ENCODE results near the gene EVI5L. TPM values are rescaled to one million over a fixed set of nuclear protein-coding genes. Genes with fewer than 3 reads are reported as not detected.

The EVI5L gene
- total and polyA plus RNA-seq, 2 donors (not counting 3 experiments of a cell fraction or from before 2014, with no cell fraction given) = 11.9 to 13.5 TPM

DNA sequence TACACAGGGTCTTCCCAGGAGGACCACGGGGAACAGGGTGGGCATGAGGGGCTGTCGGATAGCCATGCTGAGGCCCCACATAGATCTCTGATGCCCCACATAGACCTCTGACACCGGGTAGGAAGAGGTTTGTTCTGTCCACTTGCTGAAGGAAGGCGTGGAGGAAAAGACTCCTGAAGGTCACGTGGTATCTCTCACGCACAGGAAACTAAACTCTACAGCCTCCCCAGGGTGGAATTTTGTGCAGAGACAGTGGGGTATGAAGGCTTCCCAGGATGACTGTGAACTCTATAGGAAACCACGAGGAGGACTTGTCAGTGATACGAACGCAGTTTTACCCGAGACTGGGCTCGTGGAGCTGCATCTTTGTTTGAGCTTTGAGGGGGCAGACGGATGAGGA is 2.8 kb downstream of the EVI5L start:
- BruUV-seq (replicated peaks) = no TSS peak

More for the DNA sequence above, 2.8 kb downstream of the EVI5L start:
- no peak overlapping the region for H3K9ac ChIP-seq (replicated peaks; ENCODE audit: extremely low read depth, insufficient read depth, low read length)
- TF ChIP-seq, protein P1, sequence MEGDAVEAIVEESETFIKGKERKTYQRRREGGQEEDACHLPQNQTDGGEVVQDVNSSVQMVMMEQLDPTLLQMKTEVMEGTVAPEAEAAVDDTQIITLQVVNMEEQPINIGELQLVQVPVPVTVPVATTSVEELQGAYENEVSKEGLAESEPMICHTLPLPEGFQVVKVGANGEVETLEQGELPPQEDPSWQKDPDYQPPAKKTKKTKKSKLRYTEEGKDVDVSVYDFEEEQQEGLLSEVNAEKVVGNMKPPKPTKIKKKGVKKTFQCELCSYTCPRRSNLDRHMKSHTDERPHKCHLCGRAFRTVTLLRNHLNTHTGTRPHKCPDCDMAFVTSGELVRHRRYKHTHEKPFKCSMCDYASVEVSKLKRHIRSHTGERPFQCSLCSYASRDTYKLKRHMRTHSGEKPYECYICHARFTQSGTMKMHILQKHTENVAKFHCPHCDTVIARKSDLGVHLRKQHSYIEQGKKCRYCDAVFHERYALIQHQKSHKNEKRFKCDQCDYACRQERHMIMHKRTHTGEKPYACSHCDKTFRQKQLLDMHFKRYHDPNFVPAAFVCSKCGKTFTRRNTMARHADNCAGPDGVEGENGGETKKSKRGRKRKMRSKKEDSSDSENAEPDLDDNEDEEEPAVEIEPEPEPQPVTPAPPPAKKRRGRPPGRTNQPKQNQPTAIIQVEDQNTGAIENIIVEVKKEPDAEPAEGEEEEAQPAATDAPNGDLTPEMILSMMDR (IDR thresholded peaks at IDR 0.05; ENCODE audit: extremely low read depth in 1 of 2, insufficient read depth in 1 of 2, low read depth in 1 of 2, low read length in 2 of 2) = no peak
- TF ChIP-seq JUN (IDR thresholded peaks at IDR 0.05; ENCODE audit: borderline replicate concordance, insufficient read depth, insufficient read length, low read depth) (no peak), EZH2 (IDR thresholded peaks at IDR 0.05; ENCODE audit: borderline replicate concordance, low read depth, low read length, severe bottlenecking) (no peak), POLR2A (IDR thresholded peaks at IDR 0.05; ENCODE audit: low read depth, low read length) (no peak), GATA2 (IDR thresholded peaks at IDR 0.05; ENCODE audit: insufficient read depth, insufficient read length, low read depth, low read length) (no peak), MAX (IDR thresholded peaks at IDR 0.05; ENCODE audit: insufficient read depth, insufficient read length) (no peak), MYC (IDR thresholded peaks at IDR 0.05; ENCODE audit: low read depth, low read length) (no peak), FOS (IDR thresholded peaks at IDR 0.05; ENCODE audit: borderline replicate concordance, insufficient read depth, low read length) (no peak), POLR2AphosphoS5 (IDR thresholded peaks at IDR 0.05; ENCODE audit: insufficient read depth, low read depth, low read length) (no peak)
- dilution Hi-C loops (cut with MboI; ENCODE audit: extremely low pct_ligation_motif_present, low sequenced_read_pairs) = no loop called here
- H3K4me1 ChIP-seq (ENCODE audit: control insufficient read depth, extremely low read depth, insufficient read depth, low read length) = peaks cover 11% of the 10 kb centered on the region
- intact Hi-C loops (cut with micrococcal nuclease) = loop anchor here (1.0 to 5.0 kb wide), 3 partner anchors 40 to 265 kb away; partner anchors contain the start of genes PRR36 and TRAPPC5
- no peaks in the 10 kb centered on the region for H3K9me3 ChIP-seq (replicated peaks; ENCODE audit: control insufficient read depth, insufficient read depth, low read length)
- ChIA-PET POLR2A (no interaction called here), CTCF (interaction anchor here (1.0 to 3.0 kb wide), 5 partner anchors 20 to 264 kb away, joined by 4 to 13 read pairs (median 9); partner anchors contain the start of gene TRAPPC5)
- no peak overlapping the region for H3K4me2 ChIP-seq (ENCODE audit: insufficient read depth, low read length)
- H3K9me1 ChIP-seq (replicated peaks; ENCODE audit: control insufficient read depth, extremely low read depth, insufficient read depth, low read length) = no peaks in the 10 kb centered on the region
- FAIRE-seq (peak; percentile 64), DNase-seq (ENCODE audit: low read depth, low spot score) (peak; percentile 20)
- H3K79me2 ChIP-seq (ENCODE audit: control insufficient read depth, insufficient read depth, low read length) = no peaks in the 10 kb centered on the region
- no peak overlapping the region for H3K27ac ChIP-seq (ENCODE audit: insufficient read depth, low read depth, low read length)
- no peak overlapping the region for H3K4me3 ChIP-seq (replicated peaks in 1 of 3; ENCODE audit: insufficient read depth in 1 of 3, low read depth in 1 of 3, low read length in 3 of 3)
- no peak overlapping the region for H2AFZ ChIP-seq (ENCODE audit: low read depth, low read length)
- no peaks in the 10 kb centered on the region for H4K20me1 ChIP-seq (replicated peaks; ENCODE audit: control insufficient read depth, extremely low read depth, insufficient read depth, low read length)
- H3K27me3 ChIP-seq (ENCODE audit: control insufficient read depth in 2 of 2, insufficient read depth in 2 of 2, low read length in 2 of 2) = no peaks in the 10 kb centered on the region
- no peaks in the 10 kb centered on the region for H3K36me3 ChIP-seq (ENCODE audit: control insufficient read depth in 2 of 2, extremely low read depth in 1 of 2, insufficient read depth in 2 of 2, low read length in 2 of 2)

All from endothelial cell of umbilical vein (primary cell).